Caco-2 (cell line): ENCODE measurements around the gene CDC42BPA. TPM values are rescaled to one million over a fixed set of nuclear protein-coding genes. Genes with fewer than 3 reads are reported as not detected.

Experiments used
- BruUV-seq: library from RNA; stranded (reverse); fragments of 400-500 nt; replicated peaks from 2 replicates; lab custom pipeline; 2021; lab: Mats Ljungman, UMichigan
- CTCF ChIA-PET: fragments of 300-600 bp; sonication (Branson Sonifier 250); formaldehyde crosslinking; loops from one replicate; lab custom pipeline; 2022; ENCODE audit warnings: antibody characterized with exemption; lab: Charles Lee
- POLR2A ChIA-PET: fragments of 300-600 bp; sonication (Branson Sonifier 250); formaldehyde crosslinking; loops from one replicate; lab custom pipeline; 2022; ENCODE audit warnings: antibody characterized with exemption; lab: Charles Lee
- DNase-seq, 2 experiments: peaks; one replicate each; pipeline versions ENCODE4 v3.0.0 to v3.0.0-alpha.2; 2020 to 2022
- H3K27me3 ChIP-seq: replicated peaks from 2 replicates; pipeline ENCODE4 v1.6.0; 2011; ENCODE audit warnings: low read length; ENCODE audit not compliant: control insufficient read depth, insufficient read depth
- H3K36me3 ChIP-seq: 2 replicates; pipeline ENCODE4 v1.5.1; 2011; ENCODE audit warnings: low read length; ENCODE audit not compliant: control insufficient read depth, insufficient read depth
- H3K4me1 ChIP-seq: fragments of 250-450 bp; sonication (Bioruptor Pico); 2 replicates; pipeline ENCODE4 v1.5.1; 2020; ENCODE audit warnings: mild to moderate bottlenecking
- H3K4me3 ChIP-seq: 2 replicates; pipeline ENCODE4 v1.5.1; 2011; ENCODE audit warnings: low read depth, mild to moderate bottlenecking, control low read depth, low read length
- H3K9me3 ChIP-seq: fragments of 250-450 bp; sonication (Bioruptor Pico); 2 replicates; pipeline ENCODE4 v1.5.1; 2020; ENCODE audit warnings: mild to moderate bottlenecking, moderate library complexity
- H3K27ac Mint-ChIP-seq: one replicate; pipeline ENCODE4 v1.8.0; 2022; ENCODE audit warnings: mixed read lengths; ENCODE audit not compliant: unreplicated experiment
- H3K27me3 Mint-ChIP-seq: one replicate; pipeline ENCODE4 v1.8.0; 2022; ENCODE audit warnings: mixed read lengths; ENCODE audit not compliant: insufficient read depth, unreplicated experiment
- H3K36me3 Mint-ChIP-seq: one replicate; pipeline ENCODE4 v1.8.0; 2022; ENCODE audit warnings: mild to moderate bottlenecking, mixed read lengths; ENCODE audit not compliant: insufficient read depth, unreplicated experiment
- H3K4me1 Mint-ChIP-seq: one replicate; pipeline ENCODE4 v1.8.0; 2022; ENCODE audit warnings: low read depth, mixed read lengths; ENCODE audit not compliant: unreplicated experiment
- H3K4me3 Mint-ChIP-seq: one replicate; pipeline ENCODE4 v1.8.0; 2022; ENCODE audit warnings: mild to moderate bottlenecking, moderate library complexity, mixed read lengths; ENCODE audit not compliant: unreplicated experiment
- H3K9me3 Mint-ChIP-seq: one replicate; pipeline ENCODE4 v1.8.0; 2022; ENCODE audit warnings: mixed read lengths; ENCODE audit not compliant: unreplicated experiment
- intact Hi-C: fragments of 100-400 bp; cut with micrococcal nuclease; formaldehyde crosslinking; loops from one replicate; pipeline ENCODE4 v1.10.0; 2022; ENCODE audit not compliant: unreplicated experiment
- total RNA-seq: library from RNA; stranded (reverse); gene quantifications from 2 replicates; pipeline ENCODE4 v1.2.3, GENCODE V29; 2022
- TF ChIP-seq, protein P1 (sequence below), 2 experiments: fragments of 200-600 bp in 1 of 2; IDR thresholded peaks; 1 replicate in 1 of 2; 2 replicates in 1 of 2; pipeline versions ENCODE4 v1.5.1 to v1.8.0; 2011 to 2022; ENCODE audit warnings: antibody characterized with exemption in 1 of 2, control low read depth in 1 of 2, inconsistent platforms in 1 of 2, low read depth in 1 of 2, low read length in 1 of 2, mild to moderate bottlenecking in 1 of 2, moderate library complexity in 1 of 2; ENCODE audit not compliant: insufficient read depth in 1 of 2, severe bottlenecking in 1 of 2, unreplicated experiment in 1 of 2

Gene CDC42BPA
- total RNA-seq, 1 experiment from 2014 or later, result 38.3 TPM

DNA sequence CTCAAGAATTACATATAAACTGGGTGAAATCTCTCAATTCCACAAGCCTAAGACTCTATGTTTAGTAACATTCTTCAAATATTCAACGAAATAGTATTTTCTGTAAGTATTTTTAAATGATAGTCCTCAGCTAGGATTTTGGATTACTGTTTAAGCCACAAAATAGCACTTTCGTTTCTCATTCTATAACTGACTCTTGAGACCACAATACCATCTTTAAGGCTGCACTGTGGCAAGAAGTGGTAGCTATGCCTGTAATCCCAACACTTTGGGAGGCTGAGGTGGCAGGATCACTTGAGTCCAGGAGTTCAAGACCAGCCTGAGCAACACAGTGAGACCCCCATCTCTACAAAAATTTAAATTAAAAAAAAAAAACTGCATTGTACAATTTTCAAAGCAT is 126.7 kb downstream of the CDC42BPA start:
- TF ChIP-seq, protein P1, sequence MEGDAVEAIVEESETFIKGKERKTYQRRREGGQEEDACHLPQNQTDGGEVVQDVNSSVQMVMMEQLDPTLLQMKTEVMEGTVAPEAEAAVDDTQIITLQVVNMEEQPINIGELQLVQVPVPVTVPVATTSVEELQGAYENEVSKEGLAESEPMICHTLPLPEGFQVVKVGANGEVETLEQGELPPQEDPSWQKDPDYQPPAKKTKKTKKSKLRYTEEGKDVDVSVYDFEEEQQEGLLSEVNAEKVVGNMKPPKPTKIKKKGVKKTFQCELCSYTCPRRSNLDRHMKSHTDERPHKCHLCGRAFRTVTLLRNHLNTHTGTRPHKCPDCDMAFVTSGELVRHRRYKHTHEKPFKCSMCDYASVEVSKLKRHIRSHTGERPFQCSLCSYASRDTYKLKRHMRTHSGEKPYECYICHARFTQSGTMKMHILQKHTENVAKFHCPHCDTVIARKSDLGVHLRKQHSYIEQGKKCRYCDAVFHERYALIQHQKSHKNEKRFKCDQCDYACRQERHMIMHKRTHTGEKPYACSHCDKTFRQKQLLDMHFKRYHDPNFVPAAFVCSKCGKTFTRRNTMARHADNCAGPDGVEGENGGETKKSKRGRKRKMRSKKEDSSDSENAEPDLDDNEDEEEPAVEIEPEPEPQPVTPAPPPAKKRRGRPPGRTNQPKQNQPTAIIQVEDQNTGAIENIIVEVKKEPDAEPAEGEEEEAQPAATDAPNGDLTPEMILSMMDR (IDR thresholded peaks at IDR 0.05; ENCODE audit: insufficient read depth in 1 of 2, low read depth in 1 of 2, low read length in 1 of 2, severe bottlenecking in 1 of 2, unreplicated experiment in 1 of 2), result no peak
- Histone ChIP-seq H3K27me3 (no peaks in the 10 kb centered on the region), H3K9me3 (0 out of 2 replicates have a peak, but pooled peaks cover 3% of the 10 kb centered on the region), H3K36me3 (peaks cover 2% of the 10 kb centered on the region), H3K4me1 (peaks cover 5% of the 10 kb centered on the region), H3K4me3 (no peak overlapping the region)
- Mint-ChIP-seq H3K9me3 (no peaks in the 10 kb centered on the region), H3K27me3 (no peaks in the 10 kb centered on the region), H3K27ac (no peak overlapping the region), H3K4me3 (no peak overlapping the region), H3K4me1 (no peaks in the 10 kb centered on the region), H3K36me3 (peaks cover 5% of the 10 kb centered on the region)
- intact Hi-C loops, result no loop called here
- ChIA-PET CTCF (no interaction called here), POLR2A (no interaction called here)
- DNase-seq, result no peak
- no TSS peak for BruUV-seq

DNA sequence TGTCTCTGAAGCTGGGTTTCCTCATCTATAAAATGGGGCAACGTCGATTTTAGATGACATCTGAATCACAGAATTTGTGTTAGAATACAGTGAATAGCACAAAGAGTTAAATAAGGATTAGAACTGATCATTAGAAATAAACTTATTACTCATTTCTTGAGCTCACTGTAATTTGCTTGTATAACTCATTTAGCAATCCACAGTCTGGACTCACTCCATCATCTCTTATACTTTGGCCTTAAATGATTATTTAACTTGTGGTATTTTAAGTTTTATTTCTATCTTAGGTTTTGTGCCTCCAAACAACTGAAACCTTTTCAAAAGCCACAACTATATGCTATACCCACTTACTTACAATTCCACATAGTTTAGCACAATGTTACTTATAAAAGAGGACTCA is 128.0 kb downstream of the CDC42BPA start:
- no TSS peak for BruUV-seq
- ChIA-PET CTCF (no interaction called here), POLR2A (no interaction called here)
- H3K4me3 Mint-ChIP-seq, result no peak overlapping the region
- TF ChIP-seq, protein P1 (IDR thresholded peaks at IDR 0.05; ENCODE audit: insufficient read depth in 1 of 2, low read depth in 1 of 2, low read length in 1 of 2, severe bottlenecking in 1 of 2, unreplicated experiment in 1 of 2), result no peak
- Histone ChIP-seq H3K36me3 (peaks cover 2% of the 10 kb centered on the region), H3K9me3 (0 out of 2 replicates have a peak, but pooled peaks cover 3% of the 10 kb centered on the region), H3K4me3 (no peak overlapping the region), H3K27me3 (no peaks in the 10 kb centered on the region), H3K4me1 (peaks cover 9% of the 10 kb centered on the region)
- H3K27me3 Mint-ChIP-seq, result no peaks in the 10 kb centered on the region
- DNase-seq, result no peak
- intact Hi-C loops, result no loop called here
- H3K36me3 Mint-ChIP-seq, result peaks cover 5% of the 10 kb centered on the region
- no peaks in the 10 kb centered on the region for H3K4me1 Mint-ChIP-seq
- no peaks in the 10 kb centered on the region for H3K9me3 Mint-ChIP-seq
- no peak overlapping the region for H3K27ac Mint-ChIP-seq

DNA sequence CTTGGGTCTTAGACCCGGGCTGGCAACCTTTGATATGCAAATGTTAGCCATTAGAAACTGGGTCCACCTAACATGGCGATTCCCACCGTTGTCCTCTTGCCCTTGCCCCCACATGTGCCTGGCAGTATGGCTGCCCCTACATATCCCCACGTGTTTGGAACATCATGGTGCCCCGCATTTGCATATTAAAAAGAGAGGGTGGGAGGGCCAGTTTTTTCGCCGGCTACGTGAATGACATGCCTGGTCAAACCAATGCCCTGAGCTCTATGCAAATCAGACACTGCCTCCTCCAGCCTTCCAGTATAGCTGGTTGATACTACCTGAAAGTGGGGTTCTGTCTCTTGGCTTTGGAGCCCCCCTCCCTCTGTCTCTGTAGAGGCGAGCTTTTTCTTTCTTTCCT is 133.0 kb downstream of the CDC42BPA start:
- no peaks in the 10 kb centered on the region for H3K27me3 Mint-ChIP-seq
- intact Hi-C loops, result no loop called here
- no peak overlapping the region for H3K4me3 Mint-ChIP-seq
- POLR2A ChIA-PET, result no interaction called here
- TF ChIP-seq, protein P1 (IDR thresholded peaks at IDR 0.05; ENCODE audit: insufficient read depth in 1 of 2, low read depth in 1 of 2, low read length in 1 of 2, severe bottlenecking in 1 of 2, unreplicated experiment in 1 of 2), result no peak
- DNase-seq, result no peak
- no peaks in the 10 kb centered on the region for H3K9me3 Mint-ChIP-seq
- CTCF ChIA-PET, result no interaction called here
- H3K4me1 Mint-ChIP-seq, result no peaks in the 10 kb centered on the region
- Histone ChIP-seq H3K4me3 (no peak overlapping the region), H3K27me3 (no peaks in the 10 kb centered on the region), H3K4me1 (peaks cover 9% of the 10 kb centered on the region), H3K36me3 (no peaks in the 10 kb centered on the region), H3K9me3 (0 out of 2 replicates have a peak, but pooled peaks cover 3% of the 10 kb centered on the region)
- no TSS peak for BruUV-seq
- no peaks in the 10 kb centered on the region for H3K36me3 Mint-ChIP-seq
- H3K27ac Mint-ChIP-seq, result no peak overlapping the region
